Adrenal gland (tissue), 12 donors: ENCODE results near the gene ZNF487. TPM values are rescaled to one million over a fixed set of nuclear protein-coding genes. Genes with fewer than 3 reads are reported as not detected.

Experiments used
- DNase-seq, 7 donors: peaks; one replicate each; pipeline ENCODE4 v3.0.0-alpha.2; 2019 to 2020
- H3K27ac ChIP-seq, 5 donors: fragments of 200-600 bp; sonication (generic) in 4 of 5; 1 replicate in 3 of 5; 2 replicates in 2 of 5; pipeline versions ENCODE4 v1.5.1 to v1.8.0; 2016 to 2020; ENCODE audit warnings: mild to moderate bottlenecking in 1 of 5
- H3K27me3 ChIP-seq: fragments of 200-600 bp; 2 replicates; pipeline ENCODE4 v1.8.0; 2021
- H3K36me3 ChIP-seq, 2 donors: fragments of 200-600 bp; replicated peaks in 1 of 2; 1 replicate in 1 of 2; 2 replicates in 1 of 2; pipeline versions ENCODE4 v1.5.1 to v1.8.0; 2018 to 2022
- H3K4me1 ChIP-seq, 2 donors: fragments of 200-600 bp; replicated peaks in 1 of 2; 1 replicate in 1 of 2; 2 replicates in 1 of 2; pipeline versions ENCODE4 v1.5.1 to v1.8.0; 2018 to 2021
- H3K4me3 ChIP-seq, 4 donors: fragments of 200-600 bp; sonication (generic) in 3 of 4; one replicate each; pipeline ENCODE4 v1.5.1; 2016 to 2018
- H3K9me3 ChIP-seq, 3 donors: fragments of 200-600 bp; sonication (generic) in 1 of 3; replicated peaks in 1 of 3; 1 replicate in 2 of 3; 2 replicates in 1 of 3; pipeline versions ENCODE4 v1.5.1 to v1.8.0; 2016 to 2021
- POLR2A ChIP-seq, 2 donors: fragments of 450-650 bp; IDR thresholded peaks; one replicate each; pipeline ENCODE4 v1.6.1; 2017; ENCODE audit warnings: antibody characterized with exemption in 2 of 2, mild to moderate bottlenecking in 2 of 2, moderate library complexity in 1 of 2
- WGBS, 4 donors: extraction: QIAGEN DNeasy Blood & Tissue Kit in 2 of 4; methylation state at CpG; one replicate each; pipeline versions ENCODE4 v1.1.5 to v1.1.7; 2013 to 2017; 5-methylcytosine and 5-hydroxymethylcytosine counted together
- intact Hi-C, 2 donors: fragments of 100-400 bp; cut with DNase I; formaldehyde crosslinking; loops; one replicate each; pipeline versions ENCODE4 v1.14.1 to v1.15.0; 2022 to 2023
- polyA plus RNA-seq, 3 donors: library from polyadenylated mRNA; stranded (reverse); fragments of 200-250 nt in 2 of 3; fragments of 350-450 nt in 1 of 3; fragmentation: Illumina TruSeq in 1 of 3; extraction: RNeasy Lipid Tissue Mini Kit (QIAGEN cat#74804) in 1 of 3; gene quantifications; one replicate each; pipeline ENCODE4 v1.2.3, GENCODE V29; 2013 to 2014
- total RNA-seq, 9 donors: library from RNA; depleted of rRNA in 4 of 9; stranded (reverse); fragments of >200 nt in 4 of 9; fragments of 120-200 nt in 1 of 9; fragmentation: NEBNext Ultra II Directional in 1 of 9; extraction: Animal tissue kit (Norgen Biotek cat#: 25700) in 1 of 9; gene quantifications; one replicate each; pipeline versions ENCODE4 v1.1.0 to v1.2.4, GENCODE V29; 2013 to 2023
- TF ChIP-seq, protein P1 (sequence below), 6 experiments: fragments of 450-650 bp in 4 of 6; fragments of 200-600 bp in 2 of 6; sonication (generic) in 1 of 6; IDR thresholded peaks; 1 replicate in 5 of 6; 2 replicates in 1 of 6; pipeline versions ENCODE4 v1.5.1 to v1.8.0; 2016 to 2021; ENCODE audit warnings: antibody characterized with exemption in 6 of 6, mild to moderate bottlenecking in 2 of 6, moderate library complexity in 1 of 6
- donor health status: healthy with polysubstance abuse.
- donor health status: Bipolar disorder and iron deficiency.
- donor health status: DM: yes; HTN: yes; CAD: no.
- donor health status: DM: no; HTN: no; CAD: no.
- donor health status: DM: no; HTN: no; CAD: no.
- donor health status: DM: yes; HTN: yes; CAD: no.

The ZNF487 gene
- total and polyA plus RNA-seq, 12 donors: 2.1 to 10.1 (median 5.7) TPM

DNA sequence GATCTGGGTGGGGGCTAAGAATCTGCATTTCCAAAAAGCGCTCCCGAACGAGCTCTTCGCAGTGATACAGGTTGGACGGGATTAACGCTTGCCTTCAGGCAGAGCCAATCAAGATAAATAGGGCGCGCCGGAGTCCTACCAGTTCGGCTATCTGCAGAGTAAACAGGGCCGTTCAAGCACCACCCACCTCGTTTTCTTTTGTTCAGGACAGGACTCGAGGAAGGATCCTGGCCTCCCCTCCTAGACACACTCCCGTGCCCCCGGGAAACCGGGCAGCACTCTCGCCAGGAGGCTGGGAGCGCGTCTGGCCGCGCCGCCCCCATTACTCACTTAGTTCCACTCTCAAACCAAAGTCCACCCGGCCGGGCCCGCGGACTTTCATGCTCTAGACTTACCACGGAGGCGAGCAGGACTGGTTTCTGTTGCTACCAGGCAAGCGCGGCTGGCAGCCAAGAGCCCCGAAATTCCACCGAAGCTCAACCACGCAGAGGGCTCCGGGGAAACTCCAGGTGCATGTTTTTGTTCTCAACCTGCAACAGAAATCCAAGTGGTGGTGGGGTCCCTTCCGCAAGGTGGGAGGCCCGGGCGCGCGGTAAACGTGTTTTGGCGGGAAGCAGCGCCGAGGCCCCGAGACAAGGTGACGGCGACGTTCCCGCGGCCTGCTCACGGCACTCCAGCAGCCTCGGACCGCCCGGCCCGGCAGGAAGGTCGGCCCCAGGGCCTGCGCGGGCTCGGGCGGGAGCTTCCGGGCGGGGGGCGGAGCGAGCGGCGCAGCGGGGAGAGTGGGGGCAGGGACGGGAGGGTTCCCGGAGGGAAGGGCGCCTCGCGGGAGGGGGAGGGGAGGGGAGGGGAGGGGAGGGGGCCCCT lies 40.6 kb upstream of the ZNF487 start:
- H3K27me3 ChIP-seq: no peaks in the 10 kb centered on the region
- H3K36me3 ChIP-seq: peaks cover 0 to 33% of the 10 kb centered on the region in 2 donors
- peak in 1 of 2 donors; percentile 9 for TF ChIP-seq POLR2A (IDR thresholded peaks at IDR 0.05)
- TF ChIP-seq, protein P1, sequence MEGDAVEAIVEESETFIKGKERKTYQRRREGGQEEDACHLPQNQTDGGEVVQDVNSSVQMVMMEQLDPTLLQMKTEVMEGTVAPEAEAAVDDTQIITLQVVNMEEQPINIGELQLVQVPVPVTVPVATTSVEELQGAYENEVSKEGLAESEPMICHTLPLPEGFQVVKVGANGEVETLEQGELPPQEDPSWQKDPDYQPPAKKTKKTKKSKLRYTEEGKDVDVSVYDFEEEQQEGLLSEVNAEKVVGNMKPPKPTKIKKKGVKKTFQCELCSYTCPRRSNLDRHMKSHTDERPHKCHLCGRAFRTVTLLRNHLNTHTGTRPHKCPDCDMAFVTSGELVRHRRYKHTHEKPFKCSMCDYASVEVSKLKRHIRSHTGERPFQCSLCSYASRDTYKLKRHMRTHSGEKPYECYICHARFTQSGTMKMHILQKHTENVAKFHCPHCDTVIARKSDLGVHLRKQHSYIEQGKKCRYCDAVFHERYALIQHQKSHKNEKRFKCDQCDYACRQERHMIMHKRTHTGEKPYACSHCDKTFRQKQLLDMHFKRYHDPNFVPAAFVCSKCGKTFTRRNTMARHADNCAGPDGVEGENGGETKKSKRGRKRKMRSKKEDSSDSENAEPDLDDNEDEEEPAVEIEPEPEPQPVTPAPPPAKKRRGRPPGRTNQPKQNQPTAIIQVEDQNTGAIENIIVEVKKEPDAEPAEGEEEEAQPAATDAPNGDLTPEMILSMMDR (IDR thresholded peaks at IDR 0.05): no peak
- peaks cover 20 to 58% of the 10 kb centered on the region in 2 donors for H3K4me1 ChIP-seq
- H3K27ac ChIP-seq: peak overlapping the region; percentile 94 to 100 (median 98)
- intact Hi-C loops: loop anchor here in 1 of 2 donors (5.0 kb wide), 1 partner anchor 41 kb away; the partner anchor contains the start of gene ZNF487
- DNase-seq: peak; percentile 78 to 87 (median 83)
- H3K4me3 ChIP-seq: peak overlapping the region in 3 of 4 donors; percentile 26 to 92 (median 66)
- no peaks in the 10 kb centered on the region for H3K9me3 ChIP-seq
- WGBS, 4 donors: 3 to 14% (median 6%) methylated on average over 19 to 71 of the region's 71 CpGs

DNA sequence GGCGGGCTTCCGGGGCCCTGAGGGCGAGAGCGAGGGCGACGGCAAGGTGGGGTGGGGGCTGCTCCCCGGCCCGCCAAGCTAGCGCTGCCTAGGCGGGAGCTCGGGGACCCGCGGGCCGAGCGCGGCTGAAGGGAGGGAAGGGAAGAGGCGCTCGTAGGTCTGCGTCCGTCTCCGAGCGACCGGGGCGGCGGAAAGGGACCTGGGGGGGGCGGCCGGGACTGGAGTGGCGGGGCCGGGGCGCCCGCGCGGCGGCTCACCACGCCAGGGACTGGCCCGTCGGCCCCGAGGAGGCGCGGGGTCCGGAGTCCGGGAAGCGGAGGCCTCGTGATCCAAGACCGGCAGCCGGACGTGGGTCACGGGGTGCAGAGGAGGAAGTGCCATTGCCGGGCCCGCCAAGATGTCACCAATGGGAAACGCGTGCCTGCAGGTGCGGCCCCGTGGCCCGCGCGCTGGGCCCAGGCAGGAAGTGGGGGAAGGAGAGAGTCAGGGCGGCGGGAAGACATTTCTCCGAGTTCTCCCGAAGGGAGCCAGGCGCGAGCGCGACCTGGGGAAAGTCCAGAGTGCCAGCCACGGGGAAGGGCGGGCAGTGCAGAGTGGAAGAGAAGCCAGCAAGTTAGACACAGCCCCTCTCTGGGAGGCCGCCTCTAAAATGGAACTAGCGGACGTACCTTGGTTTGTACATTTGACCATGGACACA lies 39.8 kb upstream of the ZNF487 start:
- peak; percentile 88 to 96 (median 93) for DNase-seq
- peaks cover 25 to 66% of the 10 kb centered on the region in 2 donors for H3K4me1 ChIP-seq
- no peaks in the 10 kb centered on the region for H3K27me3 ChIP-seq
- H3K36me3 ChIP-seq: peaks cover 0 to 25% of the 10 kb centered on the region in 2 donors
- 0 to 1% (median 0%) methylated on average over 4 to 70 of the region's 70 CpGs for WGBS, 4 donors
- TF ChIP-seq POLR2A (IDR thresholded peaks at IDR 0.05): peak; percentile 75 to 81
- TF ChIP-seq, protein P1 (IDR thresholded peaks at IDR 0.05): no peak
- peak overlapping the region; percentile 94 to 100 (median 98) for H3K27ac ChIP-seq
- intact Hi-C loops: loop anchor here in 1 of 2 donors (5.0 kb wide), 1 partner anchor 40 kb away; the partner anchor contains the start of gene ZNF487
- no peaks in the 10 kb centered on the region for H3K9me3 ChIP-seq
- H3K4me3 ChIP-seq: peak overlapping the region in 2 of 4 donors; percentile 66 to 92

DNA sequence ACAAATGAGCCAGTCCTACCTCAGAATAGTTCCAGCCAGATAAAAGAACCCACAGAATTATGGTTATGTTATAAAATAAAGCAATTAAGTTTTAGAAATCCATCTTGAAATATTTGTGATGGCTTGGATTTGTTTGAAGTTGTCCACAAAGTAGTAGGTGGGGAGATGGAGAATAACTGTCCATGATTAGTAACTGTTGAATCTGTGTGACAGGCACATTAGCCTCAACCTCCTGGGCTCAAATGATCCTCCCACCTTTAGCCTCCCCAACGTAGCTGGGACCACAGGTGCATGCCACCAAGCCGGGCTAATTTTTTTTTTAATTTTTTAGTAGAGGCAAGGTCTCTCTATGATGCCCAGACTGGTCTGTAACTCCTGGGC lies 38.0 kb upstream of the ZNF487 start:
- H3K9me3 ChIP-seq: no peaks in the 10 kb centered on the region
- peak overlapping the region in 1 of 5 donors; percentile 44 for H3K27ac ChIP-seq
- no peaks in the 10 kb centered on the region for H3K27me3 ChIP-seq
- DNase-seq: no peak
- H3K36me3 ChIP-seq: peaks cover 0 to 10% of the 10 kb centered on the region in 2 donors
- TF ChIP-seq, protein P1 (IDR thresholded peaks at IDR 0.05): no peak
- no peak for TF ChIP-seq POLR2A (IDR thresholded peaks at IDR 0.05)
- intact Hi-C loops: loop anchor here in 1 of 2 donors (5.0 kb wide), 1 partner anchor 38 kb away; the partner anchor contains the start of gene ZNF487
- H3K4me1 ChIP-seq: peaks cover 25 to 82% of the 10 kb centered on the region in 2 donors
- WGBS, 4 donors: 57 to 80% (median 64%) methylated on average over 2 of the region's 2 CpGs
- no peak overlapping the region for H3K4me3 ChIP-seq
